Heart left ventricle (tissue), 13 donors: ENCODE measurements around the gene SH3RF3.

ENCODE experiments used
- POLR2A ChIP-seq, 2 donors: fragments of 450-650 bp; IDR thresholded peaks; one replicate each; pipeline ENCODE4 v1.6.1; 2017; ENCODE audit warnings: antibody characterized with exemption in 2 of 2, mild to moderate bottlenecking in 2 of 2, moderate library complexity in 2 of 2
- TF ChIP-seq, protein P1 (sequence below), 12 donors: fragments of 200-600 bp; sonication (generic) in 4 of 12; IDR thresholded peaks; one replicate each; pipeline versions ENCODE4 v1.5.0 to v1.8.0; 2018 to 2022; ENCODE audit warnings: antibody characterized with exemption in 12 of 12, mild to moderate bottlenecking in 5 of 12
- donor health status: ischemic (EF 13 %, LVEDD 7.1; RV severe dilation, severe dysfunction).
- donor health status: DM: no; HTN: yes; CAD: no.
- donor health status: DM: no; HTN: no; CAD: no.
- donor health status: ischemic (EF 25% LVEDD 6.9; RV normal size, moderate dysfunction).
- donor health status: ischemic (EF 25% LVEDD 5.7; RV mildly dilated, moderate dysfunction).
- donor health status: ischemic (EF 35%, LVEDD 5.7; RV mildly dilated, moderate dysfunction).
- donor health status: nonischemic (EF 11% LVEDD 7.7; RV severe dilation, severe dysfunction).
- donor health status: DM: yes; HTN: yes; CAD: no.
- donor health status: PGD.
- donor health status: ischemic (EF 29% LVEDD 5.4; RV normal size, mild dysfunction).
- donor health status: nonischemic (EF 23%, LVEDD 6.1; RV moderate dilation, normal function).

DNA sequence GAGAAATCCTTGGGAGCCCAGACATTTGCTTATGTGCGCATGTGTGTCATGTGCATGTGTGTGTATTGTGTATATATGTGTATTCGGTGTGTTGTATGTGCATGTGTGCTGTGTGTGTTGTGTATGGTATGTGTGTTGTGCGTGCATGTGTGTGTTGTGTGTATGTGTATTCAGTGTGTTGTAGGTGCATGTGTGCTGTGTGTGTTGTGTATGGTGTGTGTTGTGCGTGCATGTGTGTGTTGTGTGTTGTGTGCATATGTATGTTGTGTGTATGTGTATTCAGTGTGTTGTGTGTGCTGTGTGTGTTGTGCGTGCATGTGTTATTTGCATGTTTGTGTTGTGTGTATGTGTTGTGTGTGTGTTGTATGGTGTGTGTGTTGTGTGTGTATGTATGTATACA lies 136.9 kb downstream of the SH3RF3 start:
- TF ChIP-seq, protein P1, sequence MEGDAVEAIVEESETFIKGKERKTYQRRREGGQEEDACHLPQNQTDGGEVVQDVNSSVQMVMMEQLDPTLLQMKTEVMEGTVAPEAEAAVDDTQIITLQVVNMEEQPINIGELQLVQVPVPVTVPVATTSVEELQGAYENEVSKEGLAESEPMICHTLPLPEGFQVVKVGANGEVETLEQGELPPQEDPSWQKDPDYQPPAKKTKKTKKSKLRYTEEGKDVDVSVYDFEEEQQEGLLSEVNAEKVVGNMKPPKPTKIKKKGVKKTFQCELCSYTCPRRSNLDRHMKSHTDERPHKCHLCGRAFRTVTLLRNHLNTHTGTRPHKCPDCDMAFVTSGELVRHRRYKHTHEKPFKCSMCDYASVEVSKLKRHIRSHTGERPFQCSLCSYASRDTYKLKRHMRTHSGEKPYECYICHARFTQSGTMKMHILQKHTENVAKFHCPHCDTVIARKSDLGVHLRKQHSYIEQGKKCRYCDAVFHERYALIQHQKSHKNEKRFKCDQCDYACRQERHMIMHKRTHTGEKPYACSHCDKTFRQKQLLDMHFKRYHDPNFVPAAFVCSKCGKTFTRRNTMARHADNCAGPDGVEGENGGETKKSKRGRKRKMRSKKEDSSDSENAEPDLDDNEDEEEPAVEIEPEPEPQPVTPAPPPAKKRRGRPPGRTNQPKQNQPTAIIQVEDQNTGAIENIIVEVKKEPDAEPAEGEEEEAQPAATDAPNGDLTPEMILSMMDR (IDR thresholded peaks at IDR 0.05) = no peak
- TF ChIP-seq POLR2A (IDR thresholded peaks at IDR 0.05) = no peak
